Right renal cortex interstitium (tissue), 3 donors: ENCODE data around the gene LHX8. TPM values are rescaled to one million over a fixed set of nuclear protein-coding genes. Genes with fewer than 3 reads are reported as not detected.
"Not testable (repeated sequence)": the region's sequence is repeated elsewhere in the genome, so short reads cannot be mapped to it uniquely, and the experiment has no call there.

Experiments used
- DNase-seq, 3 donors: peaks; one replicate each; pipeline ENCODE4 v3.0.0-alpha.2; 2013; ENCODE audit warnings: low read depth in 3 of 3, low spot score in 2 of 3
- polyA plus RNA-seq, 3 donors: library from polyadenylated mRNA; unstranded; fragments of 120-200 nt; gene quantifications; one replicate each; pipeline ENCODE4 v1.2.1, GENCODE V29; 2013; ENCODE audit not compliant: insufficient read length in 3 of 3

LHX8 gene
- polyA plus RNA-seq, 3 donors = not detected

GRCh38 chr1:75132242-75132811, 1.9 kb upstream of the LHX8 start:
- DNase-seq = no peak

GRCh38 chr1:75132812-75133619, 1.2 kb upstream of the LHX8 start:
- DNase-seq = no peak

DNA sequence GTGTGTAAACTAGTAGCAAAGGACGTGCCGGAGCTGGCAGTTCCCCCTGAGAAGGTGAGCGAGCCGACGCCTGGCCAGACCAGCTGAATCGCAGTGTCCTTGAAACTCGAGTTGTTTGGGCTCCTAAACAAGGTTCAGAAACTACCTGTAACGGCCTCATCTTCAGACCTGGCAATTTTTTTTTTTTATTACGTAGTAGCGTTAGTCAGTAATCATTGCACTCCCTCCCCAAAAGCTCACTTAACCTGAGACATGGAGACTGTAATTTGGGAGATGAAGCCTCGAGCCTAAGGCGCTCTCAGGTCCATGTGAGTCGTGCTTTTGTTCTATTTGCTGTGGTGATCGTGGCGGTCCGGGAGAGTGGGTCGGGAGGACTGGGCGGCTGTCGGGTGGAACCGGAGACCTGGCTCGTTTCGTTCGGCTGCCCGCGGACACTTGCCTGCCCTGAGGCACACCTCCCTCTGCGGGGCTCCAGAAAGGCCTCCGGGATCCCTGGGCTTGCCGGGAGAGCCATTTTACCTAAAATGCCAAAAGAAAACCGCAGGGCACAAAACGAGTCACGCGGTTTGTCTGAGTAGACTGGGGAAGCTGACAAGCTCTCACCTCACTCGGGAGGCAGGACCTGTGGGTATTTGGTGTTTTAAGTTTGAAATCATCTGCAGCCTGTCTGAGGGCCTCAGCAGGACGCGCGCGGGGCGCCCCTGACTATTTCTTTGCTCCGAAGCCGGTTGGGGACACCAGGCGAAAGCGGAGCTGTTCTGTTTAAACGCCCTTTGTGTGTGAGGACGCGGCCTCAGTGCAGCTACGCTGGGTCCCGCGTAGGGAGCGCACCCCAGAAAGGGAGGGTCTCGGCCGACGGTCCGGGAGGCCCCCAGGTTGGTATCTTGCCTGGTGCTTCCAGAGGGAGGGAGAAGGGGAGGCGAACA, 722 bp downstream of the LHX8 start:
- no peak for DNase-seq

- no peak for DNase-seq
Measured at GRCh38 chr1:75135573-75136194, 1.5 kb downstream of the LHX8 start.

DNA sequence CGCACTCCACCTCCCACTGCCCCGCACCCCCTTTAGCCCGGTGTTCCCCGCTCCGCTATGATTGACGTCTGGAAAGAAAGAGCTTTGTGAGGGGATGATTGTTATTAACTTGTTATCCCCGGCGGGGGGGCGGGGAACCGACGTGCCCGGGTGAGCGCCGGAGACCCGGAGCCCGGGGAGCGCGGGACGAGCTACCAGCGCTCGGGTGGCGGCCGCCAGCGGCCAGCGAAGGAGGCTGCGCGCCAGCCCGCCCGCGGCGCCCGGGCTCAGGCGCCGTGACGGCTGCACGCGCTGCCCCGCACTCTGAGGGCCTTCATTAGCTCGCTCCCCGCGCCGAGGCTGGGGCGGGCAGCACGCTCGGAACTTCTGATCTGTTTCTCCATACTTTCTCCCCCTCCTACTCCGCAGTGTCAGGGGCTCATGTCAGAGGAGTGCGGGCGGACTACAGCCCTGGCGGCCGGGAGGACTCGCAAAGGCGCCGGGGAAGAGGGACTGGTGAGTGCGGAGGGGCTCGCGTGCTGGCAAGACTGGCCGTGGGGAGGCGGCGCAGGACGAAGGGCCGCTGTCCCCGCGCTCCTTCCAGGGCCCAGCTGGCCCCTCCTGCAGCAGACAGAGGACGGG, 2.1 kb downstream of the LHX8 start:
- no peak for DNase-seq

GRCh38 chr1:75136921-75137641, 2.9 kb downstream of the LHX8 start:
- no peak for DNase-seq

DNA sequence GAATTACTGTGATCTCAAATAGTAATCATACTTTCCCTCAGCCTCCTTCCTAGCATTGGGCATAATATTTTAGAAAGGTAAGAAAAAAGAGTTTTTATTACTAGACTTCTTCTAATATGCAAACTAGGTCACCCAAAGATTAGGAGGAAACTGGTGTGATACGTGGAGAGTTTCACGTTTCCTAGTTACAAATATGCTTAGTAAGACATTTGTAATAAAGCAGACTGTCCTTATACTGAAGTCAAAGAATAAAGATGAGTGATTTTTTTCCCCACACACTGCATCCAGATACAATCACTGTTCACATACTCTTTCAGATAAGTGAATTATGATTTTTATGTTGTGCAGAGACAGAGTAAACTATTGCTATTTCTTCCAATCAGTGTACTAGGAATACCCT, 17.9 kb downstream of the LHX8 start:
- DNase-seq = no peak

- no peak for DNase-seq
Measured at GRCh38 chr1:75159154-75159553, 25.0 kb downstream of the LHX8 start.

DNA sequence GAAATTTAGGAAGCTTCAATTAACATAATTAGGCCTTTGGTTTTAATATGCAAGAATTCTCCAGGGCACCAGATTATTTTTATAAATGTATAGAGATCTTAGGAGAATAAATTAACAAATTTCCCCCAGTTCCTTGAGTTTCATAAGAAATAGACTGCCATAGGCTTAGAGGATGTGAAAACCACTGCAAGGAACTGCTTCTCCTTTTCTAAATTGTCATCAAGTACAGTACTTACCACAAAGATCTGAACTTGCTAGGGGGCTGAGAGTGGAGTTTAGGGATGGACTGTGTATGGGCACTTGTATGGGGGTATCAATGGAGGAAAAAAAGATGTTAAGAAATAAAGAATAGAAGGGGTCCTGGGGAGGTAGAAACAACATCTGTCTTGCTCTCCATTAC, 31.1 kb downstream of the LHX8 start:
- DNase-seq = no peak

DNA sequence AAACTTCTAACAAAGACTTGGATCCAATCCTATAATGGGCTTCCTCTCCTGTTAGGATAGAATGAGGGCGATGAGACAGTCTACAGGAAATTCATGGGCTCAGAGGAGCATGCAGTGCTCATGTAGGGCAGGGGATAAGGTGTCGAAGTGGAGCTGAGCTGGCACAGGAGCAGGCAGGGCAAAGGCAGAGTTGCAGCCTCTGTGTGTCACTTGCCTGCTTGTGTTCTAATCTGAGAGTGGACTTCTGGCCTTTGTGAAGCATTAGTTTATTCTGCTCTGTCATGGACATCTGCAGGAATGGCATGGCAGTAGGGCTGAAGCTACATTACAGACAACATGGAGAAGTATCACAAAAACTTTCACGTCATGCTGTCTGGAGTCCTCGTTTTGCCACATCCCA, 32.6 kb downstream of the LHX8 start:
- no peak for DNase-seq

DNA sequence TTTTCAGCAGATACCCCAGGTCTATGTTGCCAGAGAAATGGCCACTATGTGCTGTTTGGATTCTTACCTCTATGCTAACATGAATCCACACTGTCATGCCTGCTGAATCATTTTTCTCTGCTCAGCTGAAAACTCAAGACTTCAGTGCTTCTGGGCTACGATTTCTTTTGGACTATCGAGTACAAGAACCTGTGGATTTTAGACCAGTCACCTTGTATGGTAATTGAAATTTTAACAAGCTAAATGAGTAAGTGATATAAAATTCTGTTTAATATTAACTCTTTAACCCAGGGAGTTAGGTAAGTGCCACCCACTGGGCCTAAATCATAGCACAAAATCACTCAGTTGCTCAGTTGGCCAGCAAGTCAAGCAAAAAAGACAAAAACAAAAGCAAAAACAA, 35.8 kb downstream of the LHX8 start:
- DNase-seq = no peak

DNA sequence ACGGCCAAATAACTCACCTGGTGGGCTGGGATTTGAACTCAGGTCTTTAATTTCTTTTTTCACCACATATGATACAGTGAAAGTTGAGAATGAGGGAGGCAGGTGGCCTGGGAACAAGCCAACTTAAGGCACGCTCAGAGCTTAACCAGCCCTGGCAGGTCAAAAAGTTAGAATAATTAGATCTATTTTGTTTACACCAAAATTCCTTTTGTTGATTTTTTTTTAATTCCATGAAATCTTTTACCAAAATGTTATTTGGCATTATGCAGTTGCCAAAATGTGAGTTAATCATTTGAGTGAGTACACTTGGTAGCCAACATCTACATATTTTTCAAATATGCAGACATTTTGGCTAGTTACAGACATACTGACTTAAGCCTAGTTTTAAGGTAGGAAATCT, 36.8 kb downstream of the LHX8 start:
- no peak for DNase-seq

DNA sequence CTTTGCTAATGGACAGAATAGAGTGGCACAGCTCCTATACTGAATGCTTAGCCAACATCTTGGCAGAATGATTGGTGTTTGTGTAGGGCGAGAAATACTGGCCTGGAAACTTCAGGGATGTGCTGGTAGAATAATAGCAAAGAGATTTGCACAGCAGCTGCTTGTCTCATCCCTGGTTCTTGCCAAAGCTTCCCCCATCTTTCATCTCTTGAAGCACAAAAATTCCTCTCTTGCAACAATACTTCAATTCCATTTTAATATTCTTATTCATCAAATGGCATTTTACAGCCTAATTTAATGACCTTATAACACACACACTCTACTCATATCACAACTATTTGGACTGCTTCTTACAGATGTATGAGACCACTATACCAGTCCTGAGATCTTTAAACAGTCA, 37.7 kb downstream of the LHX8 start:
- DNase-seq = no peak

DNA sequence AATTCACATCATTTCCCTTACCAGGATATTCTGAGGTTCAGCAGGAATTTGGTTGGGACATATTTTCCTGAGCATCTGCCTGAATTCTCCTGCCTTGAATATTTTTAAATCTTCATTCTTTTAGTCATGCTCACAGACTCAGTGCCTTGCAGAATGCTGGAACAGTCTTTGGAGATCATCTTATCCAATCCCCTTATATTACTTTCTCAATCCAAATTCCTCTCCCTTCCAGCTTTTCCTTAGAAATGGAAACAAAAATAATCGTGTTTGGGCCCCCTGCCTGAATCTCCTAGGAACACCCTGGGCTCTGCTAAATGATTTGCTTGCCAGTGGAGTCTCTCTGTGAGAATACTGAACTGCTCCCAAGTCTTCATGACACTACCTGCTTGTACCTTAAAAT, 38.4 kb downstream of the LHX8 start:
- no peak for DNase-seq

- no peak for DNase-seq
Measured at GRCh38 chr1:75174031-75174760, 40.0 kb downstream of the LHX8 start.

GRCh38 chr1:75181214-75181955, 47.2 kb downstream of the LHX8 start:
- not testable (repeated sequence) for DNase-seq

DNA sequence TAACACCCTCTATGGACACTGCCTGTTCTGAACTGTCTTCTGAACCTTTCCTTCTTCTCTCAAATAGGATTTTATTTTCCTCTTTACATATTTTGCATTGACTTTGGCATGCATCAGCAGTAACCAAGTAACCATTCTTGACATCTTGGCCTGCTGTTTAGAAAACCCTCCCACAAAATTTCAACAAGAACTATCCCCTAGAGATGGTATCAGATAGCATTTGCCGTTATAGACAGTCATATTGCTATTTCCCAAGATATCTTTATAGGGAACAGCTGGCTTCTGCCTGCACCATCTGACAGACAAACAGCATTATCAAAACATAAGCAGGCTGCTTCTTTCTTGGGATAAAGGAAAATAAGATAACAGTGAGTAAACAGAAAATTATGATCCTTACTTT, 54.7 kb downstream of the LHX8 start:
- no peak for DNase-seq

GRCh38 chr1:75198163-75198562, 64.0 kb downstream of the LHX8 start:
- no peak for DNase-seq

DNA sequence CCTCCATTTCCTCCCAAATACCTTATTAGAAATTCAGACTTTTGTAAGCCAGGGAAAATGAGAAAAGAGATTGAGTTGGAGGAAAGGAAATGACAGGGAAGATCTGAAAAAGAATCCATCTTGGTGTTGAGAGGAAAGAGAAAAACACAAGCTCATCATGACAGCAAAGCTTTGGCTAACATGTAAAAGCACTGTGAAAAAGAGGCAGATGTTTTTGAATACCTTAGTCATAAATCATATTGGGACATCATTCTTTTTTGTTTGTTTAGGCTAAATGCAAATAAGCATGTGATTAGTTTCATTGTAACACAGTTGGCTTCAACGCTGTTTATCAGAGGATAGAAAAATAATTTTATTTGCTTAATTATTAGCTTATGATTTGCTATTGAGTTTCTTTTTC, 64.6 kb downstream of the LHX8 start:
- DNase-seq = no peak
